ENCODE measurements around the gene SLC35E1.
A peak's percentile ranks its signal among the peaks of the same experiment; 100 is the strongest.
"Not testable (repeated sequence)": the region's sequence is repeated elsewhere in the genome, so short reads cannot be mapped to it uniquely, and the experiment has no call there.

SLC35E1 gene

DNA sequence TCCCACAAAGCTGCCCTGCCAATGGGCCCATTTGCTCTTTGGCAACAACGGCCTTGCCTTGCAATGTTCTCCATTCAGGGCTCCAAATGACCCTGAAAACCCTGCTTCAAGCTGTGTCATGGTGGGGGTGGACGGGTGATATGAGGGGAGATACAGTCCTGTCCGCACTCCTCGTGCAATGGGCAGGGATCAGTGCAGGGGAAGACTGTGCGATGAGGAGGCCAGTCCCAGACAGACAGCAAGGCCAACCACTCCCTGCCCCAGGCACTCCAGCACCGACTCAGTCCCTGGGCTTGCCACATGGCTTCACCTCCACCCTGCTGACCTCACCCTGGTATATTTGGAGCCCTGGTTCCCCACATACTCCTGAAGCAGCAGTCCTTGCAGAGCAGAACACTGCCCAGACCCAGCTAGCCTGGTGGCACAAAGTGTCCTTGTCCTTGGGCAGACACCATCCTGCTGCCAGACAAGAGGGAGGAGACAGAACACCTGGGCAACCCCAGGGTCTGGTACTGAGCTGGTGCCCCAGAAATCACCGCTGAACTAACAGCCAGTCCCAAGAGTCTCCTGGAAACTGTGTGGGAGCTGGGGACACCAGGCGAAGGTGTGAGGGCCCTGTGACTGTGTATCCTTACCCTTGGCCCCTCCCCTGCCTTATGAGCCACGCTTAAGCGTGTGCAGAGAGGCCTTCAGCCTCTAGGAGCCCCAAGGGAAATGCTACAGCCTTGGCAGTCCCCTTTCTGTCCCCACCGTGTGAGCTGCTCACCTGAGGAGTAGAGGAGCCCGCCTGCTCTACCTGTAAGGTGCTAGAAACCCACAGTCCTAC is 9.1 kb upstream of the SLC35E1 start:
- DNase-seq = no peak

DNA sequence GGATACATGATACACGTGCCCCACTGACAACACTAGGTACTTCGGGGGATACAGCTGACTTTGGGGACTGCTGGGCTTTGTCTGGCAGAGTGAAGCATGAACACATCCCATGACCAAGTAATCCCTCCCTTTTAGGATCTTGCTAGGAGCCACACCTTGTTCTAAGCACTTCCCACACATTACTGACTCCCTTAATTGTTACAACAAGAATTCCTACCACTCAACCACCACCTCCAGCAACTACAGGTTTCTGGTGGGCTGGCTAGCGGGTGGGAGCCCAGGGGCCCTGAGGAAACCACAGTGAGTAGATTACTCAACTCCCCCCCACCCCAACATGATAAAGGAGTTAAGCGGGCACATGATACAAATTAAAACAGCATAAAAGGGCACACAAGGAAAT is 7.2 kb upstream of the SLC35E1 start:
- DNase-seq = no peak

DNA sequence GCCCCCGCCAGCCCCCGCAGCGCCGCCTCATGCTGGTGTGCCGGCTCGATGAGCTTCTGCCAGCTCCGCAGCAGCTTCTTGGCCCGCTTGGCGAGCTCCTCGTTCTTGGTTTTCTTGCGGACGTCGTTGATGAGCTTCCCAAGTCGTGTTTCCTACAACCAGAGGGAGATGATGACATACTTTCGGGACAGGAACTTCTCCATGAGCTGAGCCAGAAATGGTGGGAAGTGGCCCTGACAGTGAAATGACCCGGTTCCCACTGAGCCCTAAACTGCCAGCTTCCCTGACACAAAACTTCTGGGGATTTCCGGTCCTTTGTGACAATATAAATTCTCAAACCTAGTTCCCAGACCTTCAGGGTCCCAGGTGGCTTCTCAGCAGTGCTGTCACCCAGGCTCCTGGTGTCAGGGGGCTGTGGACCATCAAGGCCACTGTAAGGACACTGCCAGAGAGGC is 5.3 kb upstream of the SLC35E1 start:
- DNase-seq = peak in 2 of 3 donors; percentile 25 to 33

DNA sequence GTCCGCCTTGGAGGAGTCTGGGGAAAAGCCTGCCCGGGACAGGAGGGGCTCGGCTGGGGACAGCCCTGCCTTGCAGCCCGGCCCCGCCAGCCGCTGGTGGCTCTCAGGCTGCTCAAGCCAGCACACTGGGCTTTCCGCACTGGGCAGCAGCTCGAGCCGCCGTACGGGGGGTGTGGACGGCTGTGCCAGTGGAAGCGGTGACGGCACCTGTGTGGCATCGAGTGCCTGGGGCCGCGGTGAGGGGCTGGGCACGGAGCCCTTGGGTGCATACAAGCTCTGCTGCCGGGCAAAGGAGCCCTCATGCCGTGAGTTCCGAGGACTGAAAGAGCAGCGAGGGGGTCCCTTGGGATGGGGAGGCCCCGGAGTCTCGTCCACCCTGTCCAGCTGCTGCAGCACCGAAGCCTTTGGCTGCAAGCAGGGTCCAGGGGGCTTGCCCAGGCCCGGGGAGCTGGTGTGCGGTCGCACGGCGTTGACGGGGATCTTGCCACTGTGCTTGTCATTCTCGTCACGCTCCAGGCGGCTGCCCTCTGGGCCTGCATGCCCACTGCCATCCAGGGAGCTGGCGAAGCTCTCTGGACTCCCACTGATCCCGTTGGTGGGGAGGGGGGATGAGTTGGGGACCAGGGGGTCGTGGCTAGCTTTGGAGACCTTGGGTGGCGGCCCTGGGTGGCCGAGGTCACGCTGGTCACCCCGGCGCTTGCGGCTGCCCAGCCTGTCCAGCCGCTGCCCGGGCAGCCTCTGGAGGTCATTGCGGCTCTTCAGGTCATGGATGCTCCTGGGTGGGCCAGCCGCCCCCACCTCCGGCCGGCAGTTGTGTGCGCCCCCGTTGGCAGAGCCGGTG is 4.7 kb upstream of the SLC35E1 start:
- no peak for DNase-seq

DNA sequence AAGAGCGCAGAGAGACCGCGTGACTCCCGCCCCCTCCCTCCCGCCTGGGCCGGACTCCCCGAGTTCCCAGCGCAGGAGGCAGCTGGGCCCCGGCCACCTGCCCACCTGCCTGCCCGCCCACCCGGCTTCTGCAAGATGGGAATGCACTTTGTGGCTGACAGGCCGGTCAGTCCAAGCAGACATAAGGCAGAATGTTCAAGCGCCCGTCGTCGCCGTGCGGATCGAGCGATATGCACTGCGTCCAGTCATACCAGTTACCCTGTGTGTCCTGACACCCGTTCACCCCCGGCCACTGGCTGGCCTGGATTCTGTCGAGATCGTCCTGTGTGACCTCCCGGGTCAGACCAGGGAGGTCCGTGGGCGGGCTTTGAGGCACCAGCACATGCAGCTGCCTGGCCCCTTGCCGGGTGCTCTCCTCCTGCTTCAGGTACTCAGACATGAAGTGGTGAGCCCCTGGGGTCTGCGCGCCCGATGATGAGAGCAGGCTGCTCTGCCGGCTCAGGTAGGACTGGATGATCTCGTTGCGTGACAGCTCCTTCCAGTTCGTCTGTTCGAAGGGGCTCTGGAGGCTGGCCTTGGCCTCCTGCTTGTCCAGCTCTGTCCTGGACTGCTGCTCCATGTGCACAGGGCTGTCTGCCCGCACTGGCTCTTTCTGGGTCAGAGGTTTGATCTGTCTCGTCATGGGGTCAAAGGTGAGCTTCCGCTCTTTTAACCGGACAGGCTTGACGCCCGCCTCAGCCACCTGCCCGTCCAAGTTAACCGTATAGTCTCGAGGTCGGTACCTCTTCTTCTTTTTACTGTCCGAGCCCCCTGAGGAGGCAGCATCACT is 3.9 kb upstream of the SLC35E1 start:
- no peak for DNase-seq

DNA sequence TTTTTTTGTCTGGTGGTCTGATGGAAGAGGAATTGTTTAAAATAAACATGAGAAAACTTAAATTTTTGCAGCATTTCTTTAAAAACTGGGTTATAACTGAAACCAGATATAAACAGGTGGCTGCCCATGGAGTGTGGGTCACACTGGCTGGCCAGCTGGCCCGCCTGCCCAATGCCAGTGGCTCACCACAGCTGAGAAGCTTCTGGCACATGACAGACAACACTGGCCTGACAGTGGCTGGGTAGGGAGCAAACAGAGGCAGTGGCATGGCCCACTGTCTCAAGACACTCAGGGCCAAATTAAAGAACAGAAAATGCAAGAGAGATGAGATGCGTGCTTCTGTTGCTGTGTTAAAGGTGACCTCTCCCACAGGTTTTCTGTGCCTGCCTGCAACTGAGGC is 3.1 kb upstream of the SLC35E1 start:
- DNase-seq = no peak

DNA sequence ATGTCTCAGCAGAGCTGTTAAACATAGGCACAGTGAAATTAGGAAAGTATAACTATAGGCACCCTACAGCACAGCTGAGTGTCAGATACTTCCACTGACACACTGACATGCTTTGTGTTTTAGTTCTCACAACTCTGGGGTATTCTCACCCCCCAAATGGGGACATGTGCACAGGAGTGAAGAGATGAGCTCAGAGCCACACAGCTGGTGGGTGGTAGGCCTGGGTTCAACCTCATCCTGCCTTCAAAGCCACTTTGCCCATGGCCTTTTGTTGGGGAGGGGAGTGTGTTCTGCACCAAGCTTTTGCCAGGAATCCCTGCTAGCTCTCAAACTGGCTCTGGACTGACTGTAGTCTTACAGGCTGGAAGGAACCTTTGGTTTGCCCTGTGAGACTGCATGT is 1.7 kb upstream of the SLC35E1 start:
- no peak for DNase-seq

DNA sequence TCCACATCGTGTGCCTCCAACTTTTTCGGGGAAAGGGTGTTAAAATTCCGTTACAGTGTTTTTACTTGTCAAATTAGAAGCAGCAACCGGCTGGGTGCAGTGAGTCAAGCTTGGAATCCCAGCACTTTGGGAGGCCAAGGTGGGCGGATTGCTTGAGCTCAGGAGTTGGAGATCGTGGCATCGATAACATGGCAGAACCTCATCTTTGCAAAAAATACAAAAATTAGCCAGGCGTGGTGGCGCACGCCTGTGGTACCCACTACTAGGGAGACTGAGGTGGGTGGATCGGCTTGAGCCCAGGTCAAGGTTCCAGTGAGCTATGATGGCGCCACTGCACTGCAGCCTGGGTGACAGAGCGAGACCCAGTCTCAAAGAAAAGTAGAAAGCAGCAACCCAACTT is 1.1 kb upstream of the SLC35E1 start:
- DNase-seq = no peak

DNA sequence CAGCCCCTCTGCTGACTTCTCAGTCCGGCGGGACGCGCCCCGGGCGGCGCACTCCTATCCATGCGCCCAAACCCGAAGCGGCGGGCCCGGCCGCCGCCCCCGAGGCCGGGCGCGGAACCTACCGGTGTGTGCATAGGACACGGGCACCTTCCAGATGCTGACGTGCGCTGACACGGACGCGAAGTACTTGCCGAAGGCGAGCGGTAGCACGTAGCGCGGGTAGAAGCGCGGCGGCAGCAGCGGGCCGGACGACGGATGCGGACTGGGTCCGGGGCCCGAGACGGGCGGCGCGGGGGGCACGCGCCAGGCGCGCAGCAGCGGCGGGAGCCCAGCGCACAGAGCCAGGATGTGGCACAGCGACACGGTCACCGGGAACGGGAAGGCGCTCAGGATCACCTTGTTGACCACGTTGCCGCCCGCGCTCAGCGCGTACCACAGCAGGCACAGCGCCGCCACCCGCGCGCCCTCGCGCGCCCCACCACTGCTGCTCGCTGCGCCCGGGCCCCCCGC is 338 bp downstream of the SLC35E1 start:
- DNase-seq = peak in 2 of 3 donors; percentile 16 to 32

DNA sequence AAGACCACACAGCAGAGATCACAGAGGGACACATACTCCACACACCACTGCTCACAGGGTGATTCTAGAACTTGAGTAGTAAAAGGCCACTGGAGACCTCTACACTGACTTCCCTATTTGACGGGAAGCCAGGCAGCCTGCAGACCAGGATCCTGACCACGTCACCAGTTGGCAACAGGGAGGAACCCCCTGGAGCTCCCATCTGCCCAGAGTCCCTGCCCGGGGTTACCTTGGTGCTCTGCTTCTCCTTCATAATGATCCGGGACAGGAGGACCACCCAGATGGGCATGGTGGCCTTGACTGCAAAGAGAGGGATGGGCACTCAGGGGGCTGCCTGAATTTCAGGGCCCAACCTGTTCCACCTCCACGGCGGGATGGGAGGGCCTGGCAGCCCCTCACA is 932 bp downstream of the SLC35E1 start:
- peak; percentile 68 to 77 (median 71) for DNase-seq

DNA sequence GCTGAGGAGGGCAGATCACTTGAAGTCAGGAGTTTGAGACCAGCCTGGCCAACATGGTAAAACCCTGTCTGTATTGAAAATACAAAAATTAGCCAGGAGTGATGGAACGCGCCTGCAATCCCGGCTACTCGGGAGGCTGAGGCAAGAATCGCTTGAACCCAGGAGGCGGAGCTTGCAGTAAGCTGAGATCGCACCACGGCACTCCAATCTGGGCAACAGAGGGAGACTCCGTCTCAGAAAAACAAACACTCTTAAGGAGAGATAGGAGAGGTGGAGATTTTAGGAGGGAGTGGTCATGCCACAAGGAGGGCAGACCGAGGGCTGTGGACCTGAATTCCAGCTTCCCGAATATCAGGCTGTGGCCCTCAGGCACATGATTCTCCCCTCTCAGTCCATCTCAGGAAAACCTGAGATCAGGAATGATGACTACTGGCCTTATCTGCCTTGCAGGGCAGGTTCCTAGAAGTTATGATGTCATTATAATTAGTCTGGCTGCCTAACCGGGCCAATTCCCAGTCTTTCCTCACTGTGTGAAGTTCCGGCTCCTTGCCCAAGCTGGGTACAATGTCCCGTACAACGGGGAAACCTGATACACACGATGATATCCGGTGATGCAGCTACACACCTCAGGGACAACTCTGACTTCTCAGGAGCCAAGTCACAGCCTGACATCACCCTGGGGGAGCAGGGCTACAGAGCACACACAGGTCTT is 2.5 kb downstream of the SLC35E1 start:
- no peak for DNase-seq

DNA sequence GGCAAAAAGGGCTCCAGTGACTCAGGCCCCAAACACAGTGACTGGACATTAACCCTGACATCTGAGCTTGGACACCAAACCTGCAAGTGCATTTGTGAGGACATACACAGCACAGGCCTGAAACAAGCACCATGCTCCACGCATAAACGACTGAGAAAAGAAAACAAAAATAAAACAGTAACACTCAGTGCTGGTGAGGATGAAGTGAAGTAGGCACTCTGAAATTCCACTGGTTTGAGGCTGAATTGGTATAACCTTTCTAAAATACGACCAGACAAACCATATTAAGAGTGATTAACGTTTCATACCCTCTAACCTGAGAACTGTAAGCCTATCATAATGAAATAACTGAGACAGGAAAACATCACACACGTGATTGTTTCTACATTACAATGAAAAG is 5.5 kb downstream of the SLC35E1 start:
- no peak for DNase-seq

DNA sequence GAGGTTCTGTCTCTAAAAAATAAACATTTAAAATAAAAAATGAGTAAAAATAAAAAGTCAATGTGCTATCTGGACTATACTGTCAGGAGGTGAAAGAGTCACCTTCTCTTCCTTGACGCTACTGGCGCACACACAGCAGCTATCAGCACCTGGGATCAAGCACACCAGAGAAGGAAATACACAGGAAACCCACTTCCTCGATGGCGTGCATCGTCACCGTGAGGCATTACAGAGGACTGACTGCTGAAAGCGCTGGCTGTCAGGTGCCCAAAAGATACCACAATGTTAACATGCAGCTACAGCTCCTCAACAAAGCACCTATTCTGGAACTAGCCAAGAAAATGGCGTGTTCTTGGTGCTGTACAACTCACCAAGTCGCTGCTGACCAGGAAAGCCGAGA is 6.1 kb downstream of the SLC35E1 start:
- DNase-seq = no peak

DNA sequence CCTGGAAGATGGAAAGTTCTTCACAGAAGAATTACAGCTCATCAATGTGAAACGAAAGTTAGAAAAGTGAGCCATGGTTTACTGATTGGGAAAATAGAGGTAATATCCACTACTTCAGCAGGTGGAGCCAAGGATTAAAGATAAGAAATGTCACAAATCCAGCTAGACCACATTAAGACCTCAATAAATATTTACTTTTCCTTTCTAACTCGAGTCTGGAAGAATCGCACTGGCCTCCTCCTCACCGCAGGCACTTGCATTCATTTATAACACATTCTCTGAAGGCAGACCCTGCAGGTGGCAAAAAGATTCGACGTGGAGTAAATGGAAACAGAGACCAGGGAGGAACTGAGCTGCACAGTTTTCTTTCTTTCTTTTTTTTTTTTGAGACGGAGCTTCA is 7.4 kb downstream of the SLC35E1 start:
- DNase-seq = no peak

DNA sequence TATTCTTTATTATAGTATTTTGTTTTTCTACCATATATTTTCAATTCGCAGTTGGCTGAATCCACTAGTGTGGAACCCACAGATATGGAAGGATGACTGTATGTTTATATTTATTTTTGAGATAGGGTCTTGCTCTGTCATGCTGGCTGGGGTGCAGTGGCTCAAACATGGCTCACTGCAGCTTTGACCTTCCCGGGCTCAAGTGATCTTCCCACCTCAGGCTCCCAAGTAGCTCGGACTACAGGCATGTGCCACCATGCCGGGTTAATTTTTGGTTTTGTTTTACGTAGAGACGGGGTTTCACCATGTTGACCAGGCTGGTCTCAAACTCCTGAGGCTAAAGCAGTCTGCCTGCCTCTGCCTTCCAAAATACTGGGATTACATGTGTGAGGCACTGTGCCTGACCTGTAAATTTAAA is 9.6 kb downstream of the SLC35E1 start:
- DNase-seq = no peak

DNA sequence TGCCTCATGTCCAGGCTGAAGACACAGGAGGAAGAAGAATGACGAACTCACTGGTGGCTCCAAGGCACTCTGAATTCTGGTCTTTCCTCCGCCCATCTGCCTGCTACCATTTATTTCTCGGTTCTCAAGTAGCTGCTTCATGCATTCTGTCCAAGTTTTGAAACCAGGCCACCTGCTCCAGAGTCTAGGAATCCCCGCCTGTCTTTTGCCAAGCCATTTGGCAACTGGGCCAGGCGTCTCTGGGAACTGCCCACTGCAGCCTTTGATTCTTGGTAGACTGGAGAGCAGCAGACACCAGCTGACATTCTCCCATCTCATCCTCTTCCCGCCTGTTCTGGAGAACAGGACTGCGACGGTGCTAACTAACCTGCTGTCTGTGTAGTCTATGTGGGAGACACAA is 10.8 kb downstream of the SLC35E1 start:
- no peak for DNase-seq

DNA sequence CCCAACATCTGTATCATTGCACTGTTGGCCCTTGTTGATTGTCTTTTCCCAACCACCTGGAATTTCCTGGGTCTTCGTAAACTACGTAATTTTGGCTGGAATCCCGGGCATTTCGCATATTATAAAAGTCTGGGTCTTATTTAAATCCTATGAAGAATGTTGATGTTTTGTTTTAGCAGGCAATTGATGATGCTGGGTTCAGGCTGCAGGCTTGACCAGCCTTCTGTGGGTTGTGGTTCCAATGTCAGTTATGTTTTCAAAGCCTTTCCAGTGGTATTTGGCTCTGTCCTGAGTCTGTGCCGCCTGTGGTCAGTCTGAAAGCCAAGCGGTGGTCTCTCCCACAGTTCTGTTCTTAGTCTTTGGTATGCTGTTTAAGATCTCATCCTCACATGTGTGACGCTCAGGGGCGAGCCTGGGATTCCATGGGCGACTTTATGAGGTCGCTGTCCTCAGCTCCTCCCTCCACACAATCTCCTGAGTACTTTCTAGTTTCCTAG is 12.4 kb downstream of the SLC35E1 start:
- no peak for DNase-seq

DNA sequence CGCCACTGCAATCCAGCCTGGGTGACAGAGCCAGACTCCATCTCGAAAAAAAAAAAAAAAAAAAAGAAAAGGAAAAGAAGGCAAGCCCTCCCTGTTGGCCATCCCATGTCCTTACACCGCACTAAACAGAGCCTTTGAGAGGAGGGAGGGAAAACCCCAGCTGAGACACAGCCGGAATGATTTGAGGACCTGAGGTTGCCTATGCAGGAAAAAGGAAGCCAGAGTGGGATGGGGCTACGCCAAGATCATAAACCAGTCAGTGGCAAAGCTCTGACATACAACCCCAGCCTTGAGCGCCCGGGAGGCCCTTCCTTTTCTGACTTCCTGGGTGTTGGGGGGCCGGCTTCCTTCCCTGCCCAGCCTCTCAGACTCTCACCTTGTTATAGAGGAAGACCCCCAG is 17.4 kb downstream of the SLC35E1 start:
- DNase-seq = peak in 1 of 3 donors; percentile 10

DNA sequence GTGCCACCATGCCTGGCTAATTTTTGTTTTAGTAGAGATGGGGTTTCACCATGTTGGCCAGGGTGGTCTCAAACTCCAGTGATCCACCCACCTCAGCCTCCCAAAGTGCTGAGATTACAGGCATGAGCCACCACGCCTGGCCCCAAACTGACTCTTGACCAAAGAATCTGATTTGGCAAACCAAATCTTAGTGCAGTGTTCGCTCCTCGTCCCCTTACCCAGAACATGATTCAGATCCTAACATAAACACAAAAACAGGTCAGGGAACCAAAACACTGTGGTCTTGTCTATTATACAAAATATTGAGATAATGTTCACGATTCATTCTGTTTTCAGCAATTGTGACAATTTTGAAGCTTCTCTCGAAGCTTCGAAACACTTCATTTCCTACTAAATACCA is 20.3 kb downstream of the SLC35E1 start:
- not testable (repeated sequence) for DNase-seq

DNA sequence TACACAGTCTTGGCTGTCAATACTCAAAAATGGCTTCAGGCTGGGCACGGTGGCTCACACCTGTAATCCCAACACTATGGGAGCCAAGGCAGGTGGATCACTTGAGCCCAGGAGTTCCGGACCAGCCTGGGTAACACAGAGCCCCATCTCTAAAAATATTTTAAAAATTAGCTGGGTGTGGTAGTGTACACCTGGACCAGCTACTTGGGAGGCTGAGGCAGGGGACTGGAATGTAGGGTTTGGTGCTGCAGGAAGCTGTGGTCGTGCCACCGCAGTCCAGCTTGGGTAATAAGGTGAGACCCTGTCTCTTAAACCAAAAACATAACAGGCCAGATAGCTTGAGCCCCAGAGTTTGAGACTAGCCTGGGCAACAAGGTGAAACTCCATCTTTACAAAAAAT is 23.3 kb downstream of the SLC35E1 start:
- no peak for DNase-seq

DNA sequence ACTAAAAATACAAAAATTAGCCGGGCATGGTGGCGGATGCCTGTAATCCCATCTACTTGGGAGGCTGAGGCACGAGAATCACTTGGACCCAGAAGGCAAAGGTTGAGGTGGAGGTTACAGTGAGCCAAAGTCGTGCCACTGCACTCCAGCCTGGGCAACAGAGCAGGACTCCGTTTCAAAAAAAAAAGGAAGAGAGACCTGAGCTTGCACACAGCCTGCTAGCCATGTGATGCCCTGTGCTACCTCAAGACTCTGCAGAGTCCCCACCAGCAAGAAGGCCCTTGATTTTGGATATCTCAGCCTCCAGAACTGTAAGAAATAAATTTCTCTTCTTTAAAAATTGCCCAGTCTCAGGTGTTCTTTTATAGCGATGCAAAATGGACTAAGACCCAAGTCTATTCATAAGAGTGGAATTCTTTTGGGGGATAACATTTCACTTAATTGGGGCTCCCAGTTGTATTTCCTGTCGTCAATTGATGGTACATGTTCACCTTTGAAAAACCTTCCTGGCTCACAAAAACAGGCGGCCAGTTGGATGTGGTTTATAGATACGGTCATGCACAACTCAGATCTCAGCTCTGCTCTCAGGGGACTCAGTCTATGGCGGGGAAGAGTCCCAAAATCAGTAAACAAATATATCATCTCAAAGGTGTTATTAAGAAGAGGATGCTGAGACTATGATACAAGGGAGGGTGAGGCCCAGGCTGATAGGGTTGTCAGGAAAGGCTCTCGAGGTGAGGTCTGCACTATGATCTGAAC is 27.6 kb downstream of the SLC35E1 start:
- DNase-seq = no peak

All from suppressor macrophage treated with lipopolysaccharide for 1 hour (primary cell).